WERI-Rb-1 (cell line): ENCODE data around the gene ZNF148.
A peak's percentile ranks its signal among the peaks of the same experiment; 100 is the strongest.

Experiments
- DNase-seq: peaks from one replicate; pipeline ENCODE4 v3.0.0-alpha.2; 2020
- H3K27ac ChIP-seq: fragments of 250-450 bp; sonication (Bioruptor Pico); 2 replicates; pipeline ENCODE4 v1.5.1; 2020; ENCODE audit warnings: mild to moderate bottlenecking, moderate library complexity
- H3K27me3 ChIP-seq: fragments of 250-450 bp; sonication (Bioruptor Pico); 2 replicates; pipeline ENCODE4 v1.5.1; 2021; ENCODE audit warnings: mild to moderate bottlenecking, low read depth, moderate library complexity; ENCODE audit not compliant: insufficient read depth, severe bottlenecking
- H3K36me3 ChIP-seq: fragments of 250-450 bp; sonication (Bioruptor Pico); 2 replicates; pipeline ENCODE4 v1.5.1; 2020; ENCODE audit warnings: mild to moderate bottlenecking, moderate library complexity
- H3K4me3 ChIP-seq: 2 replicates; pipeline ENCODE4 v1.5.1; 2011; ENCODE audit warnings: low read depth, mild to moderate bottlenecking, control low read depth, low read length
- H3K9me3 ChIP-seq: fragments of 250-450 bp; sonication (Bioruptor Pico); 2 replicates; pipeline ENCODE4 v1.5.1; 2021; ENCODE audit warnings: mild to moderate bottlenecking, moderate library complexity; ENCODE audit not compliant: severe bottlenecking
- TF ChIP-seq, protein P1 (sequence below): IDR thresholded peaks from 2 replicates; pipeline ENCODE4 v1.5.1; 2011; ENCODE audit warnings: low read depth, mild to moderate bottlenecking, control low read depth, inconsistent platforms, low read length

ZNF148 gene

DNA sequence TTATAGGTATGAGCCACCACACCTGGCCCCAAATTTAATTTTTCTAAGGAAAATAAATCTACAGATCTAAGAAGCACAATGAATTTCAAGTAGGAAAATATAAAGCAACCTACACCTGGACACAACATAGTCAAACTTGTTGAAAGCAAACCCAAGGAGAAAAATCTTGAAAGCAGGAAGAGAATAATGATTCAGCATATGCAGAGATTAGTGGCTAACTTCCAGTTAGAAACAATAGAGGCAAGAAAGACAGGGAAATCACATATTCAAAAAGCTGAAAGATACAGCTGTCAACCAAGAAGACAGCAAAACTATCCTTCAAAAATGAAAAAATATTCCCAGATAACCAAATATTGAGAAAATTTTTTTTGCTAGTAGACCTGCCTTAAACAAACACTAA lies 49.4 kb downstream of the ZNF148 start:
- Histone ChIP-seq H3K27ac (no peak overlapping the region), H3K4me3 (no peak overlapping the region), H3K36me3 (peaks cover 8% of the 10 kb centered on the region), H3K27me3 (no peaks in the 10 kb centered on the region), H3K9me3 (no peaks in the 10 kb centered on the region)
- no peak for DNase-seq
- TF ChIP-seq, protein P1, sequence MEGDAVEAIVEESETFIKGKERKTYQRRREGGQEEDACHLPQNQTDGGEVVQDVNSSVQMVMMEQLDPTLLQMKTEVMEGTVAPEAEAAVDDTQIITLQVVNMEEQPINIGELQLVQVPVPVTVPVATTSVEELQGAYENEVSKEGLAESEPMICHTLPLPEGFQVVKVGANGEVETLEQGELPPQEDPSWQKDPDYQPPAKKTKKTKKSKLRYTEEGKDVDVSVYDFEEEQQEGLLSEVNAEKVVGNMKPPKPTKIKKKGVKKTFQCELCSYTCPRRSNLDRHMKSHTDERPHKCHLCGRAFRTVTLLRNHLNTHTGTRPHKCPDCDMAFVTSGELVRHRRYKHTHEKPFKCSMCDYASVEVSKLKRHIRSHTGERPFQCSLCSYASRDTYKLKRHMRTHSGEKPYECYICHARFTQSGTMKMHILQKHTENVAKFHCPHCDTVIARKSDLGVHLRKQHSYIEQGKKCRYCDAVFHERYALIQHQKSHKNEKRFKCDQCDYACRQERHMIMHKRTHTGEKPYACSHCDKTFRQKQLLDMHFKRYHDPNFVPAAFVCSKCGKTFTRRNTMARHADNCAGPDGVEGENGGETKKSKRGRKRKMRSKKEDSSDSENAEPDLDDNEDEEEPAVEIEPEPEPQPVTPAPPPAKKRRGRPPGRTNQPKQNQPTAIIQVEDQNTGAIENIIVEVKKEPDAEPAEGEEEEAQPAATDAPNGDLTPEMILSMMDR: no peak

DNA sequence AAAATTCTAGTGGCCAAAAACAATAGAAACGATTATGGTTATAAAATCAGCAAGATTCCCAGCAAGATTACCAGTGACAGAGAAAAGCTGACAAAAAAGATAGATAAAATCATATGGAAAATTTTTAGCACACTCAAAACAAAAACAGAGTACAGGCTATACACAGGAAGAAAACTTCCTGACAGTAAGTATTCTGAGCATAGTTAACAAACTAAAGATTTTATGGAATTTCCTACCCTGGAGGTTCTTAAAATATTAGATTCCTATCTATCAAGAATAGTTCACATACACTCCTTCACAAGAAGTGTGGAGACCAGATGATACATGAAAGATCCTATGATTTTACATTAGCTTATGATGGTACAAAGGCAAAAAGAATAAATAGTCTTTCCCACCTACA lies 50.8 kb downstream of the ZNF148 start:
- Histone ChIP-seq H3K27me3 (no peaks in the 10 kb centered on the region), H3K27ac (no peak overlapping the region)
- no peak for DNase-seq

DNA sequence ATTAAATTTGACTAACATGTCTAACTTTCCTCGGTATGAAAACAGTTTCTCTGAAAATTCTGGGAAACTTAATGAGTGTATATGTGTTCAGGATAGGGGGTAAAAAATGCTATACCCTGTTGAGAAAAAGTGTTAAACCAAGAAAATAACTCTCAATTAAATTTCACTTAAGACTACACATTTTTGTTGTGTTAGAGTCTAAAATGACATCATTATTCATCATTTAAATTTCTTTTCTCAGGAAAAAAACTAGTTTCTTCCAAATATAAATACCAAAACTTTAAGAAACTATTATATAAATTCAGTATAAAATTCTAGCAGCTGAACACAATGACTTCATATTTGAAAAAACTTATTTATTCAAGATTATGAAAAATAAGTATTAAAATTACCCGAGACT lies 52.2 kb downstream of the ZNF148 start:
- DNase-seq: no peak
- Histone ChIP-seq H3K27ac (no peak overlapping the region), H3K4me3 (no peak overlapping the region), H3K9me3 (no peaks in the 10 kb centered on the region), H3K27me3 (no peaks in the 10 kb centered on the region), H3K36me3 (peaks cover 8% of the 10 kb centered on the region)
- TF ChIP-seq, protein P1: no peak

More for the DNA sequence above, 50.8 kb downstream of the ZNF148 start:
- H3K36me3 ChIP-seq: peaks cover 8% of the 10 kb centered on the region
- TF ChIP-seq, protein P1: no peak
- H3K9me3 ChIP-seq: no peaks in the 10 kb centered on the region
- H3K4me3 ChIP-seq: no peak overlapping the region

DNA sequence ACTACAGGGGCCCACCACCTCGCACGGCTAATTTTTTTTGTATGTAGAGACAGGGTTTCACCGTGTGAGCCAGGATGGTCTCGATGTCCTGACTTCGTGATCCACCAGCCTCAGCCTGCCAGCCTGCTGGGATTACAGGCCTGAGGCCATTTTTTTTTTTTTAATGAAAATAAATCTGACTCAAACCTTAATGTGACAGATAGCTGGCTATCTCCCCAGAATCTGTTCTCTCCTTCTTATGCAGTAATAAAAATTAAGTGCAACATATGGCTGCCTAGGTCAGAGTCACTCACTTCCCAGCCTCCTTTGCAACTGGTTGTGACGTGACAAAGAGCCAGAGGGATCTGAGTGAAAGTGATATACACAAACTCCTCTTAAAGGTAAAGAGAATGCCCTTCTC lies 53.0 kb downstream of the ZNF148 start:
- TF ChIP-seq, protein P1: no peak
- Histone ChIP-seq H3K4me3 (no peak overlapping the region), H3K27me3 (no peaks in the 10 kb centered on the region), H3K36me3 (peaks cover 8% of the 10 kb centered on the region), H3K27ac (no peak overlapping the region), H3K9me3 (no peaks in the 10 kb centered on the region)
- DNase-seq: peak; percentile 13

DNA sequence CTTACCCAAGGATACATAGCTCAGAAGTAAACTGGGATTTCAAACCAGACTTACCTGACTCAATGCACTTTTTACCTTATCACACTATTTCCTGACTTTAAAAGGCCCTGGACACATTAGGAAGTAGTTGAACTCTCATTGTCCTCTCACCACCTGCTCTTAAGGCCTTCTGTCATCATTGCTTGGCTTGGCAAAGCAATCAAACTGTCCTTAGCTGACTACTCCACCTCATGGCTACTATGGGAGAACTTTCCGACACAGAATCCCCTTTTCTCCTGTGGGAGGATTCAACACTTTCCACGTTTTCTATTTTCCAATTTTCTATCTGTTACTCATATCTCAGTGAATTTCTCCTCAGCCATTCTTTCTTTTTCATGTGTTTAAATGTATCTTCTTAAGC lies 55.4 kb downstream of the ZNF148 start:
- no peaks in the 10 kb centered on the region for H3K9me3 ChIP-seq
- TF ChIP-seq, protein P1: no peak
- H3K4me3 ChIP-seq: no peak overlapping the region
- no peaks in the 10 kb centered on the region for H3K27me3 ChIP-seq
- no peak for DNase-seq
- peaks cover 2% of the 10 kb centered on the region for H3K36me3 ChIP-seq
- H3K27ac ChIP-seq: no peak overlapping the region

DNA sequence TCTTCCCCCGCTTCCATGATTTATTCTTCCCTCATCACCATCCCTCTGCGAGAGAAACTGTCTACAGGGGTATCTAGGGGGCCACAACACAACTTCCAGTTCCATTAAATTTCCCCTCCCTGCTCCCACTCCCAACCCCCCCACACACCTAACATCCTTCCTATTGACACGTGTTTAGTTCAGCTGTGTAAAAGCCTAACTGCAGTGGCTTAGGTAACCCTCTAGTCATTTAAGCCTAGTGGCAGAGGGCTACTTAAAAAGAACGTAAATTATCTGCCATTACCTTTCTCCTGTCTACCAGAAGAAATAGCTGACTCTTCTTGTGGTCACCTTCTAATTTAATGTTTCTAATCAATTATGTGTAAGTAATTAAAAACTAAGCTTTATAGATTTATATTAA lies 56.3 kb downstream of the ZNF148 start:
- peaks cover 4% of the 10 kb centered on the region for H3K36me3 ChIP-seq

More for the DNA sequence above, 56.3 kb downstream of the ZNF148 start:
- Histone ChIP-seq H3K4me3 (no peak overlapping the region), H3K9me3 (no peaks in the 10 kb centered on the region), H3K27me3 (no peaks in the 10 kb centered on the region), H3K27ac (no peak overlapping the region)
- DNase-seq: no peak
- TF ChIP-seq, protein P1: no peak
